Articular chondrocyte of knee joint (primary cell): ENCODE results near the gene JAM2. TPM values are rescaled to one million over a fixed set of nuclear protein-coding genes. Genes with fewer than 3 reads are reported as not detected.

Experiments used
- total RNA-seq: library from RNA; depleted of rRNA; stranded (reverse); fragments of >200 nt; gene quantifications from 2 replicates; pipeline ENCODE4 v1.2.3, GENCODE V29; 2012

Gene JAM2, protein sequence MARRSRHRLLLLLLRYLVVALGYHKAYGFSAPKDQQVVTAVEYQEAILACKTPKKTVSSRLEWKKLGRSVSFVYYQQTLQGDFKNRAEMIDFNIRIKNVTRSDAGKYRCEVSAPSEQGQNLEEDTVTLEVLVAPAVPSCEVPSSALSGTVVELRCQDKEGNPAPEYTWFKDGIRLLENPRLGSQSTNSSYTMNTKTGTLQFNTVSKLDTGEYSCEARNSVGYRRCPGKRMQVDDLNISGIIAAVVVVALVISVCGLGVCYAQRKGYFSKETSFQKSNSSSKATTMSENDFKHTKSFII
- total RNA-seq = 0.78 and 2.9 TPM in 2 replicates

DNA sequence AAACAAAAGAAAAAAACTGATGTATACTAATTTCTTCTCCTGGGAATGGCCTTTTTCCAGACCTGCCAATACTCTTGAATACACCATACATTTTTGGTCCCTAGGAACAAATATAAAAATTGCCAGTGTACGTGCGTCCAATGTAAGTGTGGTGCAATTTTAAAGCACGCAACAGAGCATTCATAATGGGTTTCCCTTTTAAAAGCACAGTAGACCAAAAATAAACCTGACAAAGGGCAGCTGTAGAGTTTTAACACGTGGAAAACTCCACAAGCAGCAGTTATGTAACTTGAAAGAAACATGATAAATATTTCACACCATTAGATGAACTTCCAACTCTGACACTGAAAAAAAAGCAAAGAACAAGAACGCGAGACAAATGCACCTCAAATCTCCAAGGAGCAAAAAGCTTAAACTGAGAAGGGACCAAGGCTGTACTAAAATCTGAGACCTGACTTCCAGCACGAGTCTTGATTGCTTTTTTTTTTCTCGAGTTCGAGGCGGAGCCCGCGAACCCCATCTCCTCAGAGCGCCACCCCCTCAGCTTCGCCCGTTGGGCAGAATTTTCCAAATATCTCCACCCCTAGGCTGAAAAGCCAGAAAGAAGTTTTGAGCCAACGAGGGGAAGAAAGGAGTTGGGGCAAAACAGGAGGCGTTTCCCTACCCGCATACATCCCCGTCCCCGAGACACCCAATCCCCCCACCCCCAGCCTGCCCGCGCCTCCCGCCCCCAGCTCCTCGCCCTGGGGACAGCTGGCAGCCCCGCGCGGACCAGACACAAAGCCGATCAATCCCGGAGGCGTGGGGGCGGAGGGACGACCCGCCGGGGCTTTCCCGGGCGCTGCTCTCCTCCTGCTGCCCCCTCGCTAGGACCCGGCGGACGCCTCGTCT is at the start of gene JAM2:
TSS of gene JAM2 (plus strand) at position 599 of the 891 bp plus-strand sequence. CDS start 564 bp downstream, outside the sequence.

DNA sequence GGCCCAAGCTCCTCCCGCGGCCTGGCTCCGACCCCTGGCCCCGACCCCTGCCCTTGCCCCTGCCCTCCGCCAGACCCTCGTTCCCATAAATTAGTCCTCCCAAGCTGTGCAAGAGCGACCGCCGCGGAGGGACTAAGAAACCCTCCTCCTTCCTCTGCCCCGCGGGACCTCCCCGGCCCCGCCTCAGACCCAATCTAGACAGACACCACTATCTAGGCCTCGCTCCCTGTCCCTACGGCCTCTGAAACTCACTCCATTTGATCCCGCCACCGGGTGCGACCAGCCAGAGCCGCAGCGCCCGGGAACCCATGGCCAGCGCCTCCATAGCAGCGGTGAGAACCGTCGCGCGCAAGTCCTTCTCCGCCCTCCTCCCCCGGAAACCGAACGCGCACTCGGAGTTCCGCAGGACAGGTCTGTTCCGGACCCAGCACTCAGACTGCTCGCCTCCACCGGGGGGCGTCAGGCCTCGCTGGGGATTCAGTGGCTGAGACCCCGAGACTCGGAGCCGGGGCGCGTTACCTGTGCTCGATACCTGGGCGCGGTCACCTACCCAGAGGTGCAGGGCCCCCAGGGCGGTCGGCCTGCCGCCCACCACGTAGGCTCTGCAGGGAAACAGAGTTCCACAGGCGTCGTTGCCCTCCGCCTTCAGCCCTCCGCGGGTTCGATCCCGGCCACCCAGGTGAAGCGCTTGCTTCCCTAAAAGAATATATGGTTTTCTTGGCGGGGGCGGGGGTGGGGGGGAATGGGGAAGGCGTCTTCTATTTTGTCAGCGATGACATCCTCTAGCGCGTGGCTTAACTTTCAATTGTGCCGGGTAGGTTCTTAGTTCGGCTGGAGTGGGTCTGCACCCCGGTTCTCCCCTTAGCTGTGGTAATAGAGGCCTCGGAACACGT is 31.7 kb upstream of the JAM2 start, which contains the start of gene MRPL39:
TSS of gene MRPL39 (minus strand) at position 331 of the 893 bp plus-strand sequence. CDS start at position 325, 6 bp downstream.

DNA sequence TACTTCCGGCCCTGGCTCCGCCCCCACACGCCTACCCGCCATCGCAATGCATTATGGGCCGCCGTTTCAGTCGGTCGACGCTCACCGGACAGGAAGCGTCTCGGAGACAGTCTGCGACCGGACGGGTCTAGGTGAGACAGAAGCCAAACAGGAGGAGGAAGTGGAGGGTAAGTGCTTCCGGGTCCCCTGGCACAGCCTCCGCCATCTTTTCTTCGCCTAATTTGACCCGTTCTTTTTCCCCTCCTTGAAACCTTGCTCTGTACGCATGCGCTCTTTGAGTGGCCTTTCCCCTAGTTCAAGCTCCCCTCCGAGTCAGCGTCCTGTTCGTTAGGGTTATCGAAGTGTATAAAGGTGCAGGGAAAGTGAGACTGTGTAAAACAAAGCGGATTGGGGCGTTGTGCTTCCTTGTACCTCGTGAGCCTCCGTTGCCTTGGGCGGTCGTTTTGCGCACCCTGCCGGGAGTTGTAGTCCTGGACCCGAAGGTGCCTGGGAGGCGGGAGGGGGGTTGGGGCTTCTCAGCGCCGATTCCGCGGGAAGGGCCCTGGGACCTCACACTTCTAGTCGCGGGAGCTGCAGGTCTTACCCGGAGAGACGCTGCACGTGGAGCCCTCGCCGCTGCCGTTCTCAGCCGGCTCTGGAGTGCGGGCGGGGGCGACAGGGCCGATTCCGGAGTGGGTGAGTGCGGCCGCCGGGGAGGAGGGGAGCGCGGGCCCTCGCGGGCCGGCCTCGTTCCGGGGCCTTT is 96.0 kb downstream of the JAM2 start, which contains the start of the genes ATP5PF and GABPA:
TSS of gene ATP5PF (minus strand) at position 1 of the 742 bp plus-strand sequence. CDS start 5,110 bp downstream, outside the sequence.
TSS of gene GABPA (plus strand) at position 69 of the 742 bp plus-strand sequence. CDS start 6,627 bp downstream, outside the sequence.

Other genes with a start within 250 kb of the JAM2 start
- 28.2 and 29.4 TPM in 2 replicates for gene MRPL39, start 31.8 kb upstream of the JAM2 start, total RNA-seq
- gene ATP5PF, start 95.6 kb downstream of the JAM2 start, total RNA-seq = 61.4 and 79.8 TPM in 2 replicates
- gene GABPA, start 95.7 kb downstream of the JAM2 start, total RNA-seq = 28.4 and 35.9 TPM in 2 replicates